Measurements from ENCODE around the gene ARL4D.

DNA sequence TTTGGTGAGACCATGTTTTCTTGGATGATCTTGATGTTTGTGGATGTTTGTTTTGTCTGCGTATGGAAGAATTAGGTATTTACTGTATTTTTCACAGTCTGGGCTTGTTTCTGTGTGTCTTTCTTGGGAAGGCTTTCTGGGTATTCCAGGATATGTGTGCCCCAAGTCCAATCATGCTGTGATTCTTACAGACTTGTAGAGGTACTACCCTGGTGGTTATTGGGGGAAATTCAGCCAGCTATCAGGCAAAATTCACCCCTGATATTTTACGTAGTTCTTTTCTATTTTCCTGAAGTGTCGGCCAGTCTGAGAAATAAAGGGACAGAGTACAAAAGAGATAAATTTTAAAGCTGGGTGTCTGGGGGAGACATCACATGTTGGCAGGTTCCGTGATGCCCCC, 33.4 kb upstream of the ARL4D start:
- no peak for TF ChIP-seq POLR2A (IDR thresholded peaks at IDR 0.05; ENCODE audit: low read depth)
- TF ChIP-seq, protein P1, sequence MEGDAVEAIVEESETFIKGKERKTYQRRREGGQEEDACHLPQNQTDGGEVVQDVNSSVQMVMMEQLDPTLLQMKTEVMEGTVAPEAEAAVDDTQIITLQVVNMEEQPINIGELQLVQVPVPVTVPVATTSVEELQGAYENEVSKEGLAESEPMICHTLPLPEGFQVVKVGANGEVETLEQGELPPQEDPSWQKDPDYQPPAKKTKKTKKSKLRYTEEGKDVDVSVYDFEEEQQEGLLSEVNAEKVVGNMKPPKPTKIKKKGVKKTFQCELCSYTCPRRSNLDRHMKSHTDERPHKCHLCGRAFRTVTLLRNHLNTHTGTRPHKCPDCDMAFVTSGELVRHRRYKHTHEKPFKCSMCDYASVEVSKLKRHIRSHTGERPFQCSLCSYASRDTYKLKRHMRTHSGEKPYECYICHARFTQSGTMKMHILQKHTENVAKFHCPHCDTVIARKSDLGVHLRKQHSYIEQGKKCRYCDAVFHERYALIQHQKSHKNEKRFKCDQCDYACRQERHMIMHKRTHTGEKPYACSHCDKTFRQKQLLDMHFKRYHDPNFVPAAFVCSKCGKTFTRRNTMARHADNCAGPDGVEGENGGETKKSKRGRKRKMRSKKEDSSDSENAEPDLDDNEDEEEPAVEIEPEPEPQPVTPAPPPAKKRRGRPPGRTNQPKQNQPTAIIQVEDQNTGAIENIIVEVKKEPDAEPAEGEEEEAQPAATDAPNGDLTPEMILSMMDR (IDR thresholded peaks at IDR 0.05) = peak in 1 of 3 experiments; percentile 9
